Endodermal cell (in vitro differentiated cells): ENCODE data around the gene ARHGAP44. TPM values are rescaled to one million over a fixed set of nuclear protein-coding genes. Genes with fewer than 3 reads are reported as not detected.

Experiments
- DNase-seq: peaks from one replicate; pipeline ENCODE4 v3.0.0-alpha.2; 2017
- H3K27ac ChIP-seq: 2 replicates; pipeline ENCODE4 v1.5.1; 2013; ENCODE audit warnings: mild to moderate bottlenecking, low read depth, low read length, moderate library complexity
- H3K27me3 ChIP-seq: 2 replicates; pipeline ENCODE4 v1.6.1; 2013; ENCODE audit warnings: mild to moderate bottlenecking, low read length, moderate library complexity; ENCODE audit not compliant: insufficient read depth, control insufficient read depth, poor library complexity, severe bottlenecking
- H3K36me3 ChIP-seq: 2 replicates; pipeline ENCODE4 v1.7.0; 2013; ENCODE audit warnings: mild to moderate bottlenecking, low read length, moderate library complexity; ENCODE audit not compliant: control insufficient read depth, insufficient read depth
- H3K4me1 ChIP-seq: one replicate; pipeline ENCODE4 v1.7.0; 2013; ENCODE audit warnings: low read length; ENCODE audit not compliant: control insufficient read depth, insufficient read depth
- H3K4me3 ChIP-seq: 2 replicates; pipeline ENCODE4 v1.5.1; 2013; ENCODE audit warnings: mild to moderate bottlenecking, low read length, moderate library complexity
- H3K9ac ChIP-seq: 2 replicates; pipeline ENCODE4 v1.6.1; 2013; ENCODE audit warnings: mild to moderate bottlenecking, low read length, moderate library complexity; ENCODE audit not compliant: poor library complexity, severe bottlenecking; ENCODE audit errors: extremely low read depth
- H3K9me3 ChIP-seq: 2 replicates; pipeline ENCODE4 v1.6.1; 2013; ENCODE audit warnings: mild to moderate bottlenecking, low read length, moderate library complexity; ENCODE audit not compliant: control insufficient read depth
- H3K27ac Mint-ChIP-seq: 2 replicates; pipeline ENCODE4 v1.8.0; 2020; ENCODE audit warnings: mixed read lengths
- H3K27me3 Mint-ChIP-seq: 2 replicates; pipeline ENCODE4 v1.8.0; 2021; ENCODE audit warnings: mild to moderate bottlenecking, mixed read lengths; ENCODE audit not compliant: insufficient read depth
- H3K36me3 Mint-ChIP-seq: 2 replicates; pipeline ENCODE4 v1.8.0; 2020; ENCODE audit warnings: low read depth, mixed read lengths
- H3K4me1 Mint-ChIP-seq: 2 replicates; pipeline ENCODE4 v1.8.0; 2020; ENCODE audit warnings: mixed read lengths
- H3K4me3 Mint-ChIP-seq: 2 replicates; pipeline ENCODE4 v1.8.0; 2020; ENCODE audit warnings: mild to moderate bottlenecking, moderate library complexity, mixed read lengths
- H3K9me3 Mint-ChIP-seq: 2 replicates; pipeline ENCODE4 v1.8.0; 2020; ENCODE audit warnings: mild to moderate bottlenecking, mixed read lengths
- WGBS, 2 experiments: methylation state at CpG; one replicate each; pipeline versions ENCODE4 v1.1.5 to v1.1.7; 2013; ENCODE audit warnings: missing lambda C conversion rate in 2 of 2, mixed read lengths in 1 of 2; ENCODE audit not compliant: insufficient coverage in 1 of 2, insufficient read length in 1 of 2; 5-methylcytosine and 5-hydroxymethylcytosine counted together
- total RNA-seq, 2 donors: library from RNA; stranded (reverse); fragmentation: NEBNext Ultra II Directional in 1 of 2; extraction: Animal tissue kit (Norgen Biotek cat#: 25700) in 1 of 2; gene quantifications; 2 replicates in 1 of 2; 3 replicates in 1 of 2; pipeline ENCODE4 v1.2.1, GENCODE V29; 2021
- TF ChIP-seq, protein P1 (sequence below): fragments of 200-600 bp; sonication (generic); conservative IDR thresholded peaks from 2 replicates; pipeline ENCODE4 v1.5.0; 2021; ENCODE audit warnings: antibody characterized with exemption, mild to moderate bottlenecking

The ARHGAP44 gene
- total RNA-seq, 2 donors from 2014 or later: 14.2 to 21.9 TPM

DNA sequence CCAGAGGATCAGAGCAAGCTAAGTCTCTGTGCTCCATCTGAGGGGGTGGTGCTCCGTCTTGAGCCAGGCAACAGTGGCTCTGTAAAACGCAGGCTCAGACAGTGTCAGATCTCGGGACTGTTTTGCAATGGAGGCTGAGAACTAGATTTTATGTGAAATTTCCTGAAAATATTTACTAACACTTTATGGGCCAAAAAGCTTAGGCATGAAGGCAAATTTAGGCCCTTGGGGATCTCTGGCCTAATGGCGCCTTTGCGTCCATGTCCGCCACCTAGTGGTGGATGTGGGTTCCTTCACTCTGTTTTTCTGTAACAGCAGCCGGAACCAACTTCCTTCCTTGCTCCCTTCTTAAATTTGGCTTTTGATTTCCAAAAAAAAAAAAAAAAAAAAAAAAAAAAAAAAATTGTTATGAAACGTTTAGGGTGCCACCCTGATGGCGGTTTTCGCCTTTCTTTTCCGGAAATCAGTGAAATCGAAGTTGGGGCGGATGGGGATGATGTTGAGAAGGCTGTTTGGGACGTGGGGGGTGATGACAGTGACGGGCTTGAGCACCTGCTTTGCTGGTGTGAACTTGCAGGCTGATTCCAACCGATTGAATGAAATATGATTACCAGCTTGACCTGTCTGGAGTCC, 242.5 kb downstream of the ARHGAP44 start:
- Histone ChIP-seq H3K27me3 (no peaks in the 10 kb centered on the region), H3K4me3 (no peak overlapping the region)
- DNase-seq: peak; percentile 86

GRCh38 chr17:13035420-13035819, 246.1 kb downstream of the ARHGAP44 start:
- peaks cover 34% of the 10 kb centered on the region for H3K9me3 Mint-ChIP-seq
- DNase-seq: no peak
- Histone ChIP-seq H3K9ac (no peak overlapping the region), H3K9me3 (peaks cover 20% of the 10 kb centered on the region), H3K4me1 (no peaks in the 10 kb centered on the region), H3K36me3 (no peaks in the 10 kb centered on the region), H3K4me3 (no peak overlapping the region), H3K27me3 (no peaks in the 10 kb centered on the region), H3K27ac (no peak overlapping the region)
- WGBS, 2 experiments: 96% methylated on average over 1 of the region's 1 CpG; no CpG with 5 or more reads in 1 of the 2 experiments
- H3K36me3 Mint-ChIP-seq: no peaks in the 10 kb centered on the region
- TF ChIP-seq, protein P1, sequence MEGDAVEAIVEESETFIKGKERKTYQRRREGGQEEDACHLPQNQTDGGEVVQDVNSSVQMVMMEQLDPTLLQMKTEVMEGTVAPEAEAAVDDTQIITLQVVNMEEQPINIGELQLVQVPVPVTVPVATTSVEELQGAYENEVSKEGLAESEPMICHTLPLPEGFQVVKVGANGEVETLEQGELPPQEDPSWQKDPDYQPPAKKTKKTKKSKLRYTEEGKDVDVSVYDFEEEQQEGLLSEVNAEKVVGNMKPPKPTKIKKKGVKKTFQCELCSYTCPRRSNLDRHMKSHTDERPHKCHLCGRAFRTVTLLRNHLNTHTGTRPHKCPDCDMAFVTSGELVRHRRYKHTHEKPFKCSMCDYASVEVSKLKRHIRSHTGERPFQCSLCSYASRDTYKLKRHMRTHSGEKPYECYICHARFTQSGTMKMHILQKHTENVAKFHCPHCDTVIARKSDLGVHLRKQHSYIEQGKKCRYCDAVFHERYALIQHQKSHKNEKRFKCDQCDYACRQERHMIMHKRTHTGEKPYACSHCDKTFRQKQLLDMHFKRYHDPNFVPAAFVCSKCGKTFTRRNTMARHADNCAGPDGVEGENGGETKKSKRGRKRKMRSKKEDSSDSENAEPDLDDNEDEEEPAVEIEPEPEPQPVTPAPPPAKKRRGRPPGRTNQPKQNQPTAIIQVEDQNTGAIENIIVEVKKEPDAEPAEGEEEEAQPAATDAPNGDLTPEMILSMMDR: no peak
- H3K4me1 Mint-ChIP-seq: no peaks in the 10 kb centered on the region
- no peak overlapping the region for H3K27ac Mint-ChIP-seq
- H3K27me3 Mint-ChIP-seq: peaks cover 5% of the 10 kb centered on the region
- H3K4me3 Mint-ChIP-seq: no peak overlapping the region

More for the DNA sequence above, 242.5 kb downstream of the ARHGAP44 start:
- WGBS, 2 experiments: 51 to 77% methylated on average over 6 to 16 of the region's 16 CpGs
- Mint-ChIP-seq H3K36me3 (no peaks in the 10 kb centered on the region), H3K4me1 (peaks cover 4% of the 10 kb centered on the region), H3K4me3 (no peak overlapping the region), H3K9me3 (peaks cover 25% of the 10 kb centered on the region), H3K27ac (no peak overlapping the region), H3K27me3 (peaks cover 5% of the 10 kb centered on the region)
- Histone ChIP-seq H3K27ac (no peak overlapping the region), H3K9me3 (peaks cover 11% of the 10 kb centered on the region), H3K36me3 (no peaks in the 10 kb centered on the region), H3K4me1 (no peaks in the 10 kb centered on the region), H3K9ac (no peak overlapping the region)
- TF ChIP-seq, protein P1: peak; percentile 90

- Histone ChIP-seq H3K27me3 (no peaks in the 10 kb centered on the region), H3K27ac (no peak overlapping the region), H3K4me3 (no peak overlapping the region), H3K4me1 (peaks cover 5% of the 10 kb centered on the region), H3K9ac (no peak overlapping the region), H3K36me3 (no peaks in the 10 kb centered on the region), H3K9me3 (peaks cover 20% of the 10 kb centered on the region)
- TF ChIP-seq, protein P1: no peak
- peaks cover 34% of the 10 kb centered on the region for H3K9me3 Mint-ChIP-seq
- DNase-seq: no peak
- H3K4me1 Mint-ChIP-seq: peaks cover 6% of the 10 kb centered on the region
- H3K36me3 Mint-ChIP-seq: no peaks in the 10 kb centered on the region
- H3K4me3 Mint-ChIP-seq: no peak overlapping the region
- H3K27ac Mint-ChIP-seq: no peak overlapping the region
- H3K27me3 Mint-ChIP-seq: peaks cover 5% of the 10 kb centered on the region
Measured at GRCh38 chr17:13036751-13037150, 247.5 kb downstream of the ARHGAP44 start.
